Mononuclear cell (primary cell): ENCODE results near the gene CCDC86. TPM values are rescaled to one million over a fixed set of nuclear protein-coding genes. Genes with fewer than 3 reads are reported as not detected.

Experiments used
- H3K27me3 ChIP-seq: 2 replicates; pipeline ENCODE4 v1.6.0; 2011; ENCODE audit warnings: low read length, control low read depth; ENCODE audit not compliant: insufficient read depth
- H3K4me1 ChIP-seq: 2 replicates; pipeline ENCODE4 v1.5.1; 2011; ENCODE audit warnings: mild to moderate bottlenecking, low read length, control low read depth; ENCODE audit not compliant: insufficient read depth
- H3K4me3 ChIP-seq: 2 replicates; pipeline ENCODE4 v1.5.1; 2011; ENCODE audit warnings: mild to moderate bottlenecking, low read length, moderate library complexity
- H3K9me3 ChIP-seq: 2 replicates; pipeline ENCODE4 v1.5.1; 2011; ENCODE audit warnings: low read depth, mild to moderate bottlenecking, control low read depth, low read length
- total RNA-seq: library from RNA; depleted of rRNA; stranded (reverse); fragments of >200 nt; gene quantifications from one replicate; pipeline ENCODE4 v1.2.3, GENCODE V29; 2012

The CCDC86 gene
- total RNA-seq, 1 donor, result 3.8 TPM

GRCh38 chr11:60868682-60869450 lies 27.0 kb downstream of the CCDC86 start:
- H3K4me1 ChIP-seq, result peaks cover 24% of the 10 kb centered on the region
- no peaks in the 10 kb centered on the region for H3K9me3 ChIP-seq
- H3K4me3 ChIP-seq, result no peak overlapping the region
- no peaks in the 10 kb centered on the region for H3K27me3 ChIP-seq

- H3K4me1 ChIP-seq, result peaks cover 24% of the 10 kb centered on the region
- no peaks in the 10 kb centered on the region for H3K9me3 ChIP-seq
- H3K4me3 ChIP-seq, result no peak overlapping the region
These were observed 27.5 kb downstream of the CCDC86 start for GRCh38 chr11:60869451-60869825.

GRCh38 chr11:60870276-60870675 lies 28.4 kb downstream of the CCDC86 start:
- no peaks in the 10 kb centered on the region for H3K27me3 ChIP-seq
- H3K4me1 ChIP-seq, result peaks cover 24% of the 10 kb centered on the region
- no peak overlapping the region for H3K4me3 ChIP-seq
- H3K9me3 ChIP-seq, result no peaks in the 10 kb centered on the region

More at GRCh38 chr11:60869451-60869825, 27.5 kb downstream of the CCDC86 start:
- H3K27me3 ChIP-seq, result no peaks in the 10 kb centered on the region

GRCh38 chr11:60870733-60871377 lies 28.9 kb downstream of the CCDC86 start:
- Histone ChIP-seq H3K4me3 (no peak overlapping the region), H3K27me3 (no peaks in the 10 kb centered on the region), H3K9me3 (no peaks in the 10 kb centered on the region), H3K4me1 (peaks cover 24% of the 10 kb centered on the region)

- H3K9me3 ChIP-seq, result no peaks in the 10 kb centered on the region
- no peaks in the 10 kb centered on the region for H3K27me3 ChIP-seq
- H3K4me3 ChIP-seq, result no peak overlapping the region
- peaks cover 24% of the 10 kb centered on the region for H3K4me1 ChIP-seq
These were observed 29.6 kb downstream of the CCDC86 start for GRCh38 chr11:60871378-60872061.

GRCh38 chr11:60872124-60872960 lies 30.4 kb downstream of the CCDC86 start:
- Histone ChIP-seq H3K9me3 (no peaks in the 10 kb centered on the region), H3K27me3 (no peaks in the 10 kb centered on the region), H3K4me3 (no peak overlapping the region), H3K4me1 (peaks cover 24% of the 10 kb centered on the region)

- peaks cover 24% of the 10 kb centered on the region for H3K4me1 ChIP-seq
- H3K27me3 ChIP-seq, result no peaks in the 10 kb centered on the region
- H3K4me3 ChIP-seq, result no peak overlapping the region
- no peaks in the 10 kb centered on the region for H3K9me3 ChIP-seq
These were observed 31.1 kb downstream of the CCDC86 start for GRCh38 chr11:60872961-60873524.

GRCh38 chr11:60873533-60873932 lies 31.6 kb downstream of the CCDC86 start:
- H3K27me3 ChIP-seq, result no peaks in the 10 kb centered on the region
- no peak overlapping the region for H3K4me3 ChIP-seq
- H3K4me1 ChIP-seq, result peaks cover 24% of the 10 kb centered on the region
- H3K9me3 ChIP-seq, result no peaks in the 10 kb centered on the region

- no peaks in the 10 kb centered on the region for H3K27me3 ChIP-seq
- H3K9me3 ChIP-seq, result no peaks in the 10 kb centered on the region
- peaks cover 24% of the 10 kb centered on the region for H3K4me1 ChIP-seq
- H3K4me3 ChIP-seq, result no peak overlapping the region
These were observed 32.8 kb downstream of the CCDC86 start for GRCh38 chr11:60874421-60875365.

GRCh38 chr11:60875366-60876167 lies 33.7 kb downstream of the CCDC86 start:
- Histone ChIP-seq H3K4me3 (no peak overlapping the region), H3K9me3 (no peaks in the 10 kb centered on the region), H3K4me1 (peaks cover 24% of the 10 kb centered on the region), H3K27me3 (no peaks in the 10 kb centered on the region)

GRCh38 chr11:60876168-60876485 lies 34.2 kb downstream of the CCDC86 start:
- peaks cover 24% of the 10 kb centered on the region for H3K4me1 ChIP-seq
- H3K27me3 ChIP-seq, result no peaks in the 10 kb centered on the region
- no peaks in the 10 kb centered on the region for H3K9me3 ChIP-seq
- H3K4me3 ChIP-seq, result no peak overlapping the region

GRCh38 chr11:60878245-60879101 lies 36.6 kb downstream of the CCDC86 start:
- Histone ChIP-seq H3K4me3 (no peak overlapping the region), H3K4me1 (peaks cover 2% of the 10 kb centered on the region), H3K27me3 (no peaks in the 10 kb centered on the region), H3K9me3 (no peaks in the 10 kb centered on the region)
